Heart left ventricle (tissue), 13 donors: ENCODE data around the gene AGMO.

Source experiments
- POLR2A ChIP-seq, 2 donors: fragments of 450-650 bp; IDR thresholded peaks; one replicate each; pipeline ENCODE4 v1.6.1; 2017; ENCODE audit warnings: antibody characterized with exemption in 2 of 2, mild to moderate bottlenecking in 2 of 2, moderate library complexity in 2 of 2
- TF ChIP-seq, protein P1 (sequence below), 12 donors: fragments of 200-600 bp; sonication (generic) in 4 of 12; IDR thresholded peaks; one replicate each; pipeline versions ENCODE4 v1.5.0 to v1.8.0; 2018 to 2022; ENCODE audit warnings: antibody characterized with exemption in 12 of 12, mild to moderate bottlenecking in 5 of 12
- donor health status: ischemic (EF 13 %, LVEDD 7.1; RV severe dilation, severe dysfunction).
- donor health status: DM: no; HTN: yes; CAD: no.
- donor health status: DM: no; HTN: no; CAD: no.
- donor health status: ischemic (EF 25% LVEDD 6.9; RV normal size, moderate dysfunction).
- donor health status: ischemic (EF 25% LVEDD 5.7; RV mildly dilated, moderate dysfunction).
- donor health status: ischemic (EF 35%, LVEDD 5.7; RV mildly dilated, moderate dysfunction).
- donor health status: nonischemic (EF 11% LVEDD 7.7; RV severe dilation, severe dysfunction).
- donor health status: DM: yes; HTN: yes; CAD: no.
- donor health status: PGD.
- donor health status: ischemic (EF 29% LVEDD 5.4; RV normal size, mild dysfunction).
- donor health status: nonischemic (EF 23%, LVEDD 6.1; RV moderate dilation, normal function).

GRCh38 chr7:15557186-15557585 lies 4.6 kb downstream of the AGMO start:
- TF ChIP-seq, protein P1, sequence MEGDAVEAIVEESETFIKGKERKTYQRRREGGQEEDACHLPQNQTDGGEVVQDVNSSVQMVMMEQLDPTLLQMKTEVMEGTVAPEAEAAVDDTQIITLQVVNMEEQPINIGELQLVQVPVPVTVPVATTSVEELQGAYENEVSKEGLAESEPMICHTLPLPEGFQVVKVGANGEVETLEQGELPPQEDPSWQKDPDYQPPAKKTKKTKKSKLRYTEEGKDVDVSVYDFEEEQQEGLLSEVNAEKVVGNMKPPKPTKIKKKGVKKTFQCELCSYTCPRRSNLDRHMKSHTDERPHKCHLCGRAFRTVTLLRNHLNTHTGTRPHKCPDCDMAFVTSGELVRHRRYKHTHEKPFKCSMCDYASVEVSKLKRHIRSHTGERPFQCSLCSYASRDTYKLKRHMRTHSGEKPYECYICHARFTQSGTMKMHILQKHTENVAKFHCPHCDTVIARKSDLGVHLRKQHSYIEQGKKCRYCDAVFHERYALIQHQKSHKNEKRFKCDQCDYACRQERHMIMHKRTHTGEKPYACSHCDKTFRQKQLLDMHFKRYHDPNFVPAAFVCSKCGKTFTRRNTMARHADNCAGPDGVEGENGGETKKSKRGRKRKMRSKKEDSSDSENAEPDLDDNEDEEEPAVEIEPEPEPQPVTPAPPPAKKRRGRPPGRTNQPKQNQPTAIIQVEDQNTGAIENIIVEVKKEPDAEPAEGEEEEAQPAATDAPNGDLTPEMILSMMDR (IDR thresholded peaks at IDR 0.05), result no peak
- TF ChIP-seq POLR2A (IDR thresholded peaks at IDR 0.05), result no peak
